Common myeloid progenitor, CD34-positive (primary cell): ENCODE data around the gene GABBR2.

Source experiments
- CTCF ChIA-PET: fragments of 350-600 bp; sonication (Branson Sonifier 250); formaldehyde crosslinking; loops from one replicate; lab custom pipeline; 2021; ENCODE audit warnings: antibody characterized with exemption; lab: Charles Lee
- POLR2A ChIA-PET: fragments of 350-600 bp; sonication (Branson Sonifier 250); formaldehyde crosslinking; loops from one replicate; lab custom pipeline; 2021; ENCODE audit warnings: antibody characterized with exemption; lab: Charles Lee
- DNase-seq, 3 donors: peaks; one replicate each; pipeline versions ENCODE4 v3.0.0 to v3.0.0-alpha.2; 2013
- H3K27ac ChIP-seq, 2 experiments: 1 replicate in 1 of 2; 2 replicates in 1 of 2; pipeline ENCODE4 v1.7.0; 2013; ENCODE audit warnings: inconsistent platforms in 2 of 2, low read length in 2 of 2, mild to moderate bottlenecking in 2 of 2, low read depth in 1 of 2, moderate library complexity in 1 of 2; ENCODE audit not compliant: severe bottlenecking in 2 of 2, insufficient read depth in 1 of 2, poor library complexity in 1 of 2
- H3K27me3 ChIP-seq, 5 experiments: replicated peaks in 2 of 5; 1 replicate in 3 of 5; 2 replicates in 2 of 5; pipeline versions ENCODE4 v1.6.1 to v1.7.0; 2013; ENCODE audit warnings: low read length in 4 of 5, mild to moderate bottlenecking in 2 of 5, moderate library complexity in 2 of 5, inconsistent platforms in 1 of 5; ENCODE audit not compliant: insufficient read depth in 5 of 5, control insufficient read depth in 4 of 5
- H3K36me3 ChIP-seq, 4 experiments: 1 replicate in 2 of 4; 2 replicates in 2 of 4; pipeline versions ENCODE4 v1.6.1 to v1.7.0; 2013; ENCODE audit warnings: low read length in 3 of 4, control low read depth in 1 of 4, mild to moderate bottlenecking in 1 of 4; ENCODE audit not compliant: control insufficient read depth in 4 of 4, insufficient read depth in 4 of 4
- H3K4me1 ChIP-seq, 4 experiments: 1 replicate in 3 of 4; 2 replicates in 1 of 4; pipeline versions ENCODE4 v1.6.1 to v1.7.1; 2013; ENCODE audit warnings: low read length in 3 of 4, mild to moderate bottlenecking in 3 of 4, control low read depth in 1 of 4, inconsistent platforms in 1 of 4, moderate library complexity in 1 of 4; ENCODE audit not compliant: control insufficient read depth in 4 of 4, insufficient read depth in 4 of 4; ENCODE audit errors: control extremely low read depth in 1 of 4
- H3K4me3 ChIP-seq, 7 experiments: 1 replicate in 4 of 7; 2 replicates in 3 of 7; pipeline versions ENCODE4 v1.5.1 to v1.7.0; 2013; ENCODE audit warnings: mild to moderate bottlenecking in 7 of 7, low read length in 6 of 7, moderate library complexity in 6 of 7, inconsistent platforms in 2 of 7, low read depth in 2 of 7, control low read depth in 1 of 7; ENCODE audit not compliant: insufficient read depth in 4 of 7, control insufficient read depth in 1 of 7; ENCODE audit errors: extremely low read depth in 1 of 7
- H3K9me3 ChIP-seq, 5 experiments: 1 replicate in 4 of 5; 2 replicates in 1 of 5; pipeline versions ENCODE4 v1.6.1 to v1.7.1; 2013; ENCODE audit warnings: low read length in 4 of 5, mild to moderate bottlenecking in 2 of 5, inconsistent platforms in 1 of 5, low read depth in 1 of 5, moderate library complexity in 1 of 5; ENCODE audit not compliant: control insufficient read depth in 4 of 5, insufficient read depth in 2 of 5; ENCODE audit errors: control extremely low read depth in 1 of 5
- whole genome bisulfite sequencing: methylation state at CpG from one replicate; pipeline ENCODE4 v1.1.5; 2013; ENCODE audit not compliant: insufficient coverage; 5-methylcytosine and 5-hydroxymethylcytosine counted together

The GABBR2 gene

GRCh38 chr9:98342098-98342819 is 366.5 kb downstream of the GABBR2 start:
- 85% methylated on average over 2 of the region's 4 CpGs for WGBS
- ChIA-PET POLR2A (no interaction called here), CTCF (interaction anchor here (0.8 to 1.8 kb wide), 3 partner anchors 9 to 432 kb away, joined by 3 to 5 read pairs (median 3); no protein-coding TSS in a partner anchor)
- no peak for DNase-seq
- peaks cover 0 to 23% (median 13%) of the 10 kb centered on the region in 4 experiments for H3K4me1 ChIP-seq
- H3K27ac ChIP-seq = no peak overlapping the region
- no peaks in the 10 kb centered on the region for H3K36me3 ChIP-seq
- H3K9me3 ChIP-seq = no peaks in the 10 kb centered on the region
- peaks cover 0 to 3% (median 0%) of the 10 kb centered on the region in 5 experiments for H3K27me3 ChIP-seq
- H3K4me3 ChIP-seq = no peak overlapping the region

DNA sequence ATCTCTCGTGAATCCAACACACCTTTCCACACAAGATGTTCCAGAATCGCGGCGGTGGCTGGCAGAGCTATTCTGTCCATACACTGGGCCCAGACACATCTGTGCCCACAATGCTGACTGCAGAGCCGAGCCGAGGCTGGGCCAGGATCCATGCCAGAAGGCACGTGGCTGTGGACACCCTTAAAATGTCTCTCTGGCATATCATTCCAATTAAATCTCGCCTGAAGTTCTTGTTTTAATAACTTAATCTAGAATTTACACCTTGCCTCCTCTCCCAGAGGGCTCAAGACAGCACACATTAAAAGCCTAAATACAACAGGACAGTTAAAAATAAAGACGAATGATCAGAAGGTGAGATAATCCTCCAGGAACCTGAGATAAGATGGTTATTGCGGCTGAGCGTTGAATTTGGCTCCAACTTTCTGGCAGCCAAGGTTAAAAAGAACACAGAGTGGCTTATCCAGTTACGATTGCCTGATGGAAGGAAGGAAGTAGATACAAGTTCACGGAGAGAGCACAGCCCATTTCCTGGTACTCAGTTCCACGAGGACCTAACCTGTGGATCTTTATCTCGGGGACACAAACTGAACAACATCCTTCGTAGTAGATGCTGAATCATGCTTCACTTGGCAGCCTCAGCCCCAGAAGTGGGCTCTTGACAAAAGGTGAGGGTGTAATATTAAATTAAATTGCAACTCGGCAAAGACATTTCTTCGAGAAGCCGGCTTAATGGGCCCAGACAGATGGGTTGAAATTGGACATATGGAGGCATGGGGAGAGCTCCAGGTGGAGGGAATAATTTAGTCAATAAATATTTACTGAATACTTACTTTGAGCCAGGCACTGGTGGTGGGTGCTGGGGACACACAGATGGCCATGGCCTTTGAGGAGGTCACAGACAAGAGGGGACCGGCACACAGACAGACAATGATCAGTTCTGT is 367.3 kb downstream of the GABBR2 start:
- DNase-seq = peak; percentile 43 to 84 (median 76)

GRCh38 chr9:98339987-98340800 is 368.5 kb downstream of the GABBR2 start:
- peaks cover 0 to 2% (median 0%) of the 10 kb centered on the region in 5 experiments for H3K27me3 ChIP-seq
- DNase-seq = peak in 1 of 3 donors; percentile 34
- peaks cover 0 to 25% (median 13%) of the 10 kb centered on the region in 4 experiments for H3K4me1 ChIP-seq
- WGBS = 44% methylated on average over 1 of the region's 6 CpGs
- no peaks in the 10 kb centered on the region for H3K36me3 ChIP-seq
- H3K9me3 ChIP-seq = no peaks in the 10 kb centered on the region
- H3K4me3 ChIP-seq = no peak overlapping the region
- ChIA-PET CTCF (no interaction called here), POLR2A (no interaction called here)
- no peak overlapping the region for H3K27ac ChIP-seq

More for the DNA sequence above, 367.3 kb downstream of the GABBR2 start:
- Histone ChIP-seq H3K4me1 (peaks cover 0 to 23% (median 13%) of the 10 kb centered on the region in 4 experiments), H3K36me3 (no peaks in the 10 kb centered on the region), H3K9me3 (no peaks in the 10 kb centered on the region), H3K27me3 (peaks cover 0 to 3% (median 0%) of the 10 kb centered on the region in 5 experiments), H3K4me3 (peak overlapping the region in 1 of 7 experiments; percentile 31), H3K27ac (no peak overlapping the region)
- WGBS = 23% methylated on average over 17 of the region's 20 CpGs
- POLR2A ChIA-PET = no interaction called here
- CTCF ChIA-PET = interaction anchor here (0.8 to 1.1 kb wide), 2 partner anchors 13 to 433 kb away, joined by 3 read pairs; no protein-coding TSS in a partner anchor

GRCh38 chr9:98335661-98336060 is 373.1 kb downstream of the GABBR2 start:
- H3K4me1 ChIP-seq = peaks cover 0 to 11% (median 3%) of the 10 kb centered on the region in 4 experiments
- WGBS = 100% methylated on average over 1 of the region's 2 CpGs
- ChIA-PET POLR2A (interaction anchor here (0.6 kb wide), 1 partner anchor 72 kb away, joined by 3 read pairs; no protein-coding TSS in a partner anchor), CTCF (no interaction called here)
- peaks cover 0 to 5% (median 0%) of the 10 kb centered on the region in 5 experiments for H3K27me3 ChIP-seq
- DNase-seq = no peak
- H3K27ac ChIP-seq = no peak overlapping the region
- no peak overlapping the region for H3K4me3 ChIP-seq
- no peaks in the 10 kb centered on the region for H3K9me3 ChIP-seq
- no peaks in the 10 kb centered on the region for H3K36me3 ChIP-seq

- WGBS = 66% methylated on average over 3 of the region's 3 CpGs
Measured at GRCh38 chr9:98334796-98335195, 373.9 kb downstream of the GABBR2 start.

More at GRCh38 chr9:98334796-98335195, 373.9 kb downstream of the GABBR2 start:
- no peak overlapping the region for H3K4me3 ChIP-seq
- CTCF ChIA-PET = interaction anchor here (1.3 kb wide), 1 partner anchor 24 kb away, joined by 3 read pairs; no protein-coding TSS in a partner anchor
- H3K27ac ChIP-seq = no peak overlapping the region
- DNase-seq = peak in 2 of 3 donors; percentile 17 to 18
- peaks cover 0 to 7% (median 1%) of the 10 kb centered on the region in 4 experiments for H3K4me1 ChIP-seq
- no peaks in the 10 kb centered on the region for H3K9me3 ChIP-seq
- peaks cover 0 to 8% (median 0%) of the 10 kb centered on the region in 5 experiments for H3K27me3 ChIP-seq
- POLR2A ChIA-PET = interaction anchor here (0.6 kb wide), 1 partner anchor 73 kb away, joined by 3 read pairs; no protein-coding TSS in a partner anchor
- H3K36me3 ChIP-seq = no peaks in the 10 kb centered on the region
